Stimulated activated CD8-positive, alpha-beta memory T cell treated with anti-CD3 and anti-CD28 coated beads, Interleukin-12 subunit alpha, Interleukin-12 subunit beta, amount 100 ng/mL, for 24 hours (primary cell): ENCODE results near the gene SNRK.
"Not testable (repeated sequence)": the region's sequence is repeated elsewhere in the genome, so short reads cannot be mapped to it uniquely, and the experiment has no call there.

Source experiments
- DNase-seq: peaks from one replicate; pipeline ENCODE4 v3.0.0-alpha.2; 2020; ENCODE audit errors: extremely low read depth

SNRK gene

DNA sequence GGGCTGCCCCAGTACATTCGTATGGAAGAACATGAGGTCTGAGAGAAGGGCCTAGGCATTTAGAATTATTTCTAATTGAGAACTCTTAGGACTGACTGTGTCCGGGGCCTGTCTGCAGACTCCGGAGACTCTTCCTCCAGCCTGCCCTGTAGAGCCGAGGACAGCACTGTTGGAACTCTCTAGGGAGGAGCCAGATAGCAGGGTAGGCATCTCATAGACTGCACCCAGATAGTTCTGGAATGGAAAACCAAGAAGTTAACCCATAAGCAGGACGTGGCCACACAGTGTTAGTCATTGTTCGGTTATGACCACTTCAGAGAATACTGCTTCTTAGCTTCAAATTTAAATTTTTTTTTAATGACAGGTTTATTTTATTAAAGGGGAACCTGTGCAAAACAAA is 59.5 kb downstream of the SNRK start:
- DNase-seq = no peak

DNA sequence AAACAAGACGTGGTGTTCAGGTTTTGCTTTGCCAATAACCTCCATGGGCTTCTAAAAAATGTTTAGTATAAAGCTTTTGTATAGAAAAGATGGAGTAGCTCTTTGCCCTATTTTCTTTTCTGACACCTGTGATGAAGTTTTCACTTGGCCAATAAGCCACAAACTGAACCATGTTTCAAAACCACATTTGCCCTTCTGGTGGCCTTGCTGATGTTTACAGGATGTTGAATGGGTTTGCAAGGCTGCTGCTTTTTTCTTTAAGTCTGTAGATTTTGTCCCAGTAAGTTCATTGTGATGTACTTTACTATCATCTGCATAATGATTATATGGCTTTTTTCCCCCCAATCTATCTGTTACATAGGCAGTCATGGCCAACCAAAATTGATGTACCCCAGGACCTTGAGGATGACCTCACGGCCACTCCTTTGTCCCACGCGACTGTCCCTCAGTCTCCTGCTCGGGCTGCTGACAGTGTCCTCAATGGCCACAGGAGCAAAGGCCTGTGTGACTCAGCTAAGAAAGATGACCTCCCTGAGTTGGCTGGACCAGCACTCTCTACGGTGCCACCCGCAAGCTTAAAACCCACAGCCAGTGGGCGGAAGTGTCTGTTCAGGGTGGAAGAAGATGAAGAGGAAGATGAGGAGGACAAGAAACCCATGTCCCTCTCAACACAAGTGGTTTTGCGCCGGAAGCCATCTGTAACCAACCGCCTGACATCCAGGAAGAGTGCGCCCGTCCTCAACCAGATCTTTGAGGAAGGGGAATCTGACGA is 60.8 kb downstream of the SNRK start:
- DNase-seq = no peak

DNA sequence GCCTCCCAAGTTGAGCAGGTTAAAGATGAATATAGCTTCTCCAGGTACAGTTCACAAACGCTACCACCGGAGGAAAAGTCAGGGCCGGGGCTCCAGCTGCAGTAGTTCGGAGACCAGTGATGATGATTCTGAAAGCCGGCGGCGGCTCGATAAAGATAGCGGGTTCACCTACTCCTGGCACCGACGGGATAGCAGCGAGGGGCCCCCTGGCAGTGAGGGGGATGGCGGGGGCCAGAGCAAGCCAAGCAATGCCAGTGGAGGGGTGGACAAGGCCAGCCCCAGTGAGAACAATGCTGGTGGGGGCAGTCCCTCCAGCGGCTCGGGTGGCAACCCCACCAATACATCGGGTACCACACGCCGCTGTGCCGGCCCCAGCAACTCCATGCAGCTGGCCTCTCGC is 61.4 kb downstream of the SNRK start:
- no peak for DNase-seq

DNA sequence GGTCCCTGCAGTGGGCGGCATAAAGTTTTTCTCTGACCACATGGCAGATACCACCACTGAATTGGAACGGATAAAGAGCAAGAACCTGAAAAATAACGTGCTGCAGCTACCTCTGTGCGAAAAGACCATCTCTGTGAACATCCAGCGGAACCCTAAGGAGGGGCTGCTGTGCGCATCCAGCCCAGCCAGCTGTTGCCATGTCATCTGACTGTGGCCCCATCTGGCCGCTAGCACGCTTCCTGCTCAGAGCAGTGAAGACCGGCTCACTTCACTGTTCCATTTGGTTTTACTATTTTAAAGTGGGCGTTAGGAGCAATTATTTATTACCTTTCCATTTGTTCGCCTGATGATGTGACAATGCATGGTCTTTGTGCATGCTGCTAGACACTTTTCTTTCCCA is 62.0 kb downstream of the SNRK start:
- no peak for DNase-seq

DNA sequence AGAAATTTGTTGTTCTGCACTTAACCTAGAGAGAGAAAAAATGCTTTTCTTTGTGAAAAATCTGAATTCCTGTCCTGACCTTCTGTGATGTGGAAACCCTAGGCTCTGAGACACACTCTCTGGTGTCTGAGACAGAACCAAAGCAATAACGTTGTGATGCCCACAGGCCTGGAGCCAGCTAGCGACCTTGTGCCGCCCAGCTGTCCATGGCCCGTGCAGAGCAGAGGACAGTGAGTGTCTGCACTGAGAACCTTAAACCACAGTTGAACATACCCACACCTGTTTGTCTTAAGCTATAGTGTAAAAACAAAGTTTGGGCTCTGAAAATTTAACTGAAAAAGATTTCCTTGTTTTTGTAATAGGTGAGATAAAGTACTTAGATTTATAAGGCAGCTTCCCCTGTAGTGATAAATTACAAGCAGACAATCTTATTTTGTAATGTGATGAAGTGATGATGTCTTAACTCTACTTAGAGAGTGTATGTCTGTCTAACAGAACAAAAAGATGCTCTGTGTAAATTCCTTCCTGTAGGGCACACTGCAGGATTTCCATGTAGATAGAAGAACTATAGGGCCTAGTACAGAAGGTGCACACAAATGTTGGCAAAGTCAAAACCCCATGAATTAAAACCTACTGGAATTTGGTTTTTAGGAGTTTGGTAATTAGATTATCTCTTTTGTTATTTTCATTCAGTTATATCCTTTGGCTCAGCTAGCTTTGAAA is 62.7 kb downstream of the SNRK start:
- no peak for DNase-seq

DNA sequence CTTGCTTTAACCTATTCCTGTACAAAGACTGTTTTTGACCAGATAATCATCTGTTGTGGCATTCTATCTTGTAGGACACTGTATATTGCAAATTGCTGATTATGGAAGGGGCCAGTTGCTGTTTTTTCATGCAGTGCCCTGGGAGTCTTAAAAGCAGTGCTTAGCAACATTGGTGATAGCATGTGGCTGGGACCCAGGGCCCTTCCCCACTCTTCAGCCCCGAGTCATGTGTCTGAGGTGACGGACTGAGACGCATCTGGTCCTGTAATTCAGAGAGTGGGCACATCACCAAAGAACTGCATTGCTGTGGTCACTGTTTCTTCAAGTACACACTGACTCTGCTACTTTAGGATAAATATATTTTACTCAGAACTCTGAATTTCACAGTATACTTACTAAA is 63.4 kb downstream of the SNRK start:
- DNase-seq = no peak

DNA sequence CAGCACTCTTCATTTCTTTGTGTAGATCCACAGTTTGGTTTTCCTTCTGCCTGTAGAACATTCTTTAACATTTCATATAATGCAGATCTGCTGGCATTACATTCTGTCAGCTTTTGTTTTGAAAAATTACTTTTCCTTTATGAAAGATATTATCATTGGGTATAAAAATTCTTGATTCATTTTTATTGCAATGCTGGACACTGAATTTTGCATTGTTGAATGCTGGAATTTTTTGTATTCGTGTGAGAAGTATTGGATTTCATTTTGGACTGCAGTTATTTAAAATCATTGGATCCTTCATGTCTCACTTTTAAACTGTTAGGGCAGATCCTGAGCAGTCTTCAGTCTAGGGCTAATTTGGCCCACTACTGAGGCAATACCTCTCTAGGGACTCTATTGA is 67.1 kb downstream of the SNRK start:
- no peak for DNase-seq

DNA sequence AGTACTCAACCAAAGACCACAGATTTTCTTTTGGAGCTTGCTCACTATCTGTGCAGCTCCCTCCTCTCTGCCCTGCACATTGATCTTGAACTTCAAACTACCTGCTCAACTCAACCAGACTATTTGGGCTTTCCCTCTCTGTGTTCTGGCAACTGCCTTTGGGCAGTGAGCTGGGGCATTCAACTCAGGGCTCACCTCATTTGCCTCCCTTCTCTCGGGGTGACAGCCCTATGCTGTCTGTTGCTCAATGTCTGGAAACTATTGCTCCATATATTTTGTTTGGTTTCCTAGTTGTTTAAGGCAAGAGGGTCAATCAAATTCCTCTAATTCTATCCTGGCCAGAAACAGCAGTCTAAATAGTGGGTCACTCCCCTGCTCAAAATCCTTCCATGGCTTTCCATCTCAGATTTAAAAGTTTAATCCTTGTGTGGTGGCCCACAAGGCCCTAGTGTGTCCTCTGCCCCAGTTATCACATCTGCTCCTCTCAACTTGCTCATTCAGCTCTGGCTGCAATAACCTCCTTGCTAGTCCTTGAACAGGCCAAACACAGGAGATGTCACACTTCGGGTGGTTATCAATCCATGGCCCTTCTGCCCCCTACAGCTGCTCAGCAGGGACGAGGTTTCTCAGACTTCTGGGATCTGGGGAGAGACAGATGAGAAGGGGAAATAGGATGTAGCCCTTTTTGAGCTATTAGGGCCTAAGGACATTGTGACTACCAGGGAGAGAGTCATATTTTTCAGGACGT is 67.8 kb downstream of the SNRK start:
- no peak for DNase-seq

DNA sequence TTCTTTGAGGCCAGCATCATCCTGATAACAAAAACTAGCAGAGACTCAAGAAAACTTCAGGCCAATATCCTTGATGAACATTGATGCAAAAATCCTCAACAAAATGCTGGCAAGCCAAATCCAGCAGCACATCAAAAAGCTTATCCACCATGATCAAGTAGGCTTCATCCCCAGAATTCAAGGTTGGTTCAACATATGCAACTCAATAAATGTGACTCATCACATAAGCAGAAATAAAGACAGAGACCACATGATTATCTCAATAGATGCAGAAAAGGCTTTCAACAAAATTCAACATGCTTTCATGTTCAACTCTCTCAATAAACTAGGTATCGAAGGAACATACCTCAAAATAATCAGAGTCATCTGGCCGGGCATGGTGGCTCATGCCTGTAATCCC is 69.7 kb downstream of the SNRK start:
- DNase-seq = not testable (repeated sequence)

DNA sequence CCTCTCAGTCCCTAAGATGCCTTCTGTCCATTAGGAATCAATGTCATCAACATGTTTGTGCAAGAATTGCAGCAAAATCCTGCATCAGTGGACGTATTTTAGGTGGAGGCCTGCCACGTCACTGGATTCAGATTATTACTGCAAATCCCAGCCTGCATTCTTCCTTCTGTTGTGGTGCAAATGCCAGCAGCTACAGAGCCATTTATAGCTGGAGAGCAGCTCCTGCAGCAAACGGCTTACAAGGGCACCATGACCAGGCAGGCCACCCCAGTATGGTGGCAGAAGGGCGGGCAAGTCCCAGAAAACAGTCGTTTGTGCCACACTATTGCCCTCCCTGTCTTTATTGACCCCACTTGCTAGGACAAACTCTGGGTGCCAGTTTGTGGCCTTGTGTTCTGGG is 74.7 kb downstream of the SNRK start:
- DNase-seq = no peak

DNA sequence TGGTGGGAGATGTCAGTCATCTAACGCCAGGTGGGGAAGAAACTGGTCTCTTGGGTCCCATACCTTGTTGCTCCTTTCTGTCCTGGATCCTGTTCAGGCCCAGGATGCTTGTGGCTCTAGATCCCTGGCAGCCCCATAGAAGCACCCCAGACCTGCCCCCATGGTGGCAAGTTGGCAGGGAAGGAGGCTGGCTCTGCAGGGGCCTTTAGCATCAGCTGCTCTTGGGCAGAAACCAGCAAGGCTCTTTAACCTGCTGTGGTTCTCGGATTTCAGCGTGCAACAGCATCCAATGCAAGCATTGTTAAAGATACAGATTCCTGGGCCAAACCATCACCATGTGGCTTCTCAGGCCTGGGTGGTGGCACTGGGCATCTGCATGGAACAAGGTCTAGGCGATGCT is 75.8 kb downstream of the SNRK start:
- DNase-seq = no peak

DNA sequence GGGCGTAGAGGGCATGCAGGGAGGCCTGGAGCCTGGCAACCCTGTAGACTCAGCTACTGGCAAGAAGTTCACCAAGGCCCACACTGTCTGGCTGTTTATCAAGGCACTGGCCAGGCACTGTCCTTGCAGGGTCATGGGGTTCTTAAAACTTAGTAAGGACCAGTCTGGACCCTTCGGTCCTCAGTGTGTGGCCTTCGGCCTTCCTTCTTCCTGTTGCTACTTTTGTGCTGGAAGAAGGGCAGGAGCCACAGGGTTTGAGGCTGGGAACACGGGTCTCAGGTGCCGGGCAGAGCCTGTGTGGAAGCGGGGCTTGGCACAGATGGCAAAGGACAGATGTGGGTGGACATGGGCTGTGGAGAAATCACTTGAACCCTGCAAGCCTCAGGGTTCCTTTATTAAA is 76.6 kb downstream of the SNRK start:
- no peak for DNase-seq

DNA sequence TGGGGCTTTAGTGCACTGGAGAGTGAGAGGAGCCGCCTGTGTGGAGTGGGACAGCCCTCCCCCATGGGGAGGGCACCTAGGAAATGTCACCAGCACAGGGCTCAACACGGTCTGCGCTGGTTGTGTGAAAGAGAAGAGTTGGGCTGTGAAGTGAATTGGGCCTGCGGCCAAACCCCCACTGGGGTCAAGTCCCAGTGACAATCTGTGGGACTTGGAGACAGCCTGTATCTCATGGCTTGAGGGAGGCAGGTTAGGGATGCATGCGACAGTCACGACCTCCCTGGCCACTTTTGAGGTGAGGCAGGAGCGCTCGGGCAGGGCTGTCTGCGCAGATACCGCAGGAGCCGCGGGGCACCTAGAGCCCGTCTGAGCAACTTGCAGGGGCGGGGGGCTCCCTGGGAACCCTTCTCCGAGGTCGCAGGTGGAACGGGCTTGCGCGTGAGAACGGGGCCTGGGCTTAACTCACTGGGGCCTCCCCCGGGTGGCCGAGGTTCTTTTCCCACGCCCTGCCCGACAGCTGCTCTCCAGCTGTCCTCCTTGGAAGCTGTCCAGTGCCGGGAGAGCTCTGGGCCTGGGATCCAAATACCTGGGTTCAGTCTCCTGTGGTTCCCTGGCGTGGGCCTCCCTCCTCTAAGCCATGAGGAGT is 77.4 kb downstream of the SNRK start:
- no peak for DNase-seq

DNA sequence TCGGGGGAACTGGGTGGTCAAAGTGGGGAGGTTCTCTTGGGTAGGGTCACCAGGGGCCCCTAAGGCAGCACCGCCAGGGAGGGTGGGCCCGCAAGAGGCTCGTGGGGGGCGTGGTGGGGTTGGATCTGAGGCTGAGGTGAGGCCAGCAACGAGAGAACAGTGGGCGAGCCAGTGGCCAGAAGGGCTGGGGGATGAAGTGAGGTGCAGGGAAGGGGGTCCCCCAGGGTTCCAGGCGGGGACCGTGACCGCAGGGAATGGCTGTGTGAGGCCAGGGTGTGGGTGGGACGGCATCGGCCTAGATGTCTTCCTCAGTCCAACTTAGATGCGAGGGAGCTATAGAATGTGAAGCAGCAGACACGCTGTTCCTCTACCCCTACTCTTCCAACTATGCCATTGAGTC is 78.2 kb downstream of the SNRK start:
- no peak for DNase-seq

DNA sequence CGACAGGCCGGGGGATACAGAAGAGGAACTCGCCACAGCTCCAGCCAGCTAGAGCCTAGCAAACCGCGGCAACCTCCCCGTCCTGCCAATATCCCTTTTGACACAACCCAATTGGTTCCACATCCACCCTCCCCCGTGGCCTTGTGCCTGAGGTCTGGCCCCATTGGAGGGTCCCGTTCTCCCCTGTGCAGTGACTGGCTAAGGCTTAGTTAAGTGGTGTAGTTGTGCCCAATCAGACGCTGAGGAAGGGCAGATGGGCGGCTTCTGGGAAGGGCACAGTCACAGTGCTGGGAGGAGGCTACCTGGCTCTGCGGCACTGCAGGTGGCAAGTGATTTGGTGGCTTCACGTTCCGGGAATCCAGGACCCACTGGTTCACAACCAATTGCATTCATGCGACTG is 78.6 kb downstream of the SNRK start:
- no peak for DNase-seq

DNA sequence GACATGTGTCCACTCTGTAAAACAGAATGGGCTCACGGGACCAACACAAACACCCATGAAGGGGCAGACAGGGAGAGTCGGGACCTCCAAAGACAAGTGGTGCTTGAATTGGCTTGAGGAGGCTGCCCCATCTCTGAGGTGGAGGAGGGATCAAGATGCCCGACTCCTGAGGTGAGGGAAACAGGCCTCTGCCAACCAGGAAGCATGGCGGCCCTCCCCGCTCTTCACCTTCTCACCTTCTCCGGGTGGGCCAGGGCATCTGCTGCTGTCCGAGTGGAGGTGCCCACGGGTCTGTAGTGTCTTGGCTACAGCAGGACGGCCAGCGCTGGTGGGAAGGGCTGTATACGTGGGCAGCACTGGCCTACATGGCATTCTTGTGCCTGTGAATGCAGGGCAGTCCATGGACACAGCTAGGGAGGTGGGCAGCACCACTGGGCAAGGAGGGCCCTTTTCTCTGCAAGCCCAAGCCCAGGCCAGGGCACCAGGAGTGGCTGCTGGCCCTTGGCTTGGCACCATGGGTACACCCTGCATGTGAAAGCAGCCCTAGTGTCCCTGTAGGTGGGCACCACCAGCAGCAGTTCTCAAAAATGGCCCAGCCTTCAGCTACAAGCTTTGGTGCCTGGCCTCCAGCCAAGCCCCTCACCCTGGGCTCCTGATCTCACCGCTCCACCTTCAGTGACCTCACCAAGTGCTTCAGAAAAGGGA is 79.4 kb downstream of the SNRK start:
- no peak for DNase-seq

DNA sequence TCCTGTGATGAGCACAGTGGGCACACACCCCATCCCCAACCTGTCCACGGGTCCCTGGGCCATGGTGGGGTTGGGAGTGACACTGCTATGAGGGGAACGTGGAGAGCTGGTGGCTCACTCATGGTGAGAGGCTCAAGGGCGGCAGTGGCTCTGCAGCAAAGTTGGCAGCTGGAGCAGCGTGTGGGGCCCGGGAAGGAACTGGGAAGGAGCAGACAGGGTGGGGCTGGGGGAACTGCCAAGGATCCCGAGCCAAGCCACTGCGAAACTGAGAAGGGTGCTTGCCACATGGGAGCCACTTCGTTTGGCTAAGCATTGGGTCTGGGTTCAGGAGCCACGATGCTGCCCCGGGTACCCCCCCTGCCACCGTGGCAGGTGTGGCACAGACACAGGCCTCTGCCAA is 80.1 kb downstream of the SNRK start:
- no peak for DNase-seq

DNA sequence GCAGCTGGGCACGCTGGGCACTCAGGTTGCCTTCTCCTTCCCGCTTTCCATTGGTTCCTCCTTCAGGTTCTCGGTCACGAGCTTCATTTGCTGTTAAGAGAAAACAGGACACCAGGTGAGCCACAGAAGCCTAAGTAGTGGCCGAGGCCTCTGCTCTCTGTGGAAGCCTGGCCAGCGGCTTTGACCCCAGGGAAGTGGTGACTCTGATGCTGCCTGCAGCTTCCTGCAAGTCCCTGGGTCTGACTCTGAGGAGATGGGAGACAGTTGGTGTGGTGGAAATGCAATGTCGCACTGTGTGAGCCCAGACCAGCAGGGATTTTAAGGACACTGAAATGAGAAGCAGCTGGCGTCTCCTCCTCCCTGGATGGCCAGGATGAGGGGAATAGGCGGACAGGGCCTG is 80.5 kb downstream of the SNRK start:
- DNase-seq = no peak

DNA sequence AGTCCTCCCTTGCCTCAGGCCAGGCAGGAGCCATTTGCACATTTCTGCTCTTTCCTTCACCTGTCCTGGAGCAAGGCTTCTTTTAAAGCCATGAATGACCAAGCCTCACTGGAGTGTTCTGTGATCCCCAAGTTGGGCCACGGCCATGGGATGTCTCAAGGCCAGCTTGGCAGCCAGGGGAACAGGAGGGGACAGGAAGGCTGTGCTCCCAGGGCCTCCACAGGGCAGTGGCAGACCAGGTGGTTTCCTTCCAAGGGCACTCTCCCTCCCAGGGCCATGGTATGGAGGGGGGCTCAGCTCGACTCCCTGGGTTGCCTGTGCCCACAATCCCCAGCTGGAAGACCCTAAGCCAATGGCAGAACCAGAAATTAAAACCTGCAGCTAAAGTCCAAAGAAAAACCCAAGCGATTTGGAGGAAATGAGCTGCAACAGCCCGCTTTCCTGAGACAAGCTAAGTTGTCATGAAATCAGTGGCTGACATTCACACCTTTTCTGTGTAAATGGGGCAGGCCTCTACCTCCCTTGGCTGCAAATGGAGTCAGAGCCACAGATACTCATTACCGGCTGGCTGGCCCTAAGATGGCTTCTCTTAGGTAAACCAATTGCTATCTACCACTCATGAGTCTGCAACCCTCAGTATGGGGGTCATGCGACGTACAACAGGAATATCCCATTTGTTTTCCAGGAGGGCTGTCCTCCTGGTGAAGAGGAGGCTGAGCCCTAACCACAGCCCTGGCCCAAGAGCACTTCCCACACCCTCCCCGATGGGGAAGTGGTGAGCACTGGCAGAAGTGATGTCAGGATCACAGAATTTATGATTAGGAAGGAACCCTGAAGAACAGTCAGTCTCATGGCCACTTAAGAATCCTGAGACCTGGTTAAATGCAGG is 83.3 kb downstream of the SNRK start:
- DNase-seq = no peak

DNA sequence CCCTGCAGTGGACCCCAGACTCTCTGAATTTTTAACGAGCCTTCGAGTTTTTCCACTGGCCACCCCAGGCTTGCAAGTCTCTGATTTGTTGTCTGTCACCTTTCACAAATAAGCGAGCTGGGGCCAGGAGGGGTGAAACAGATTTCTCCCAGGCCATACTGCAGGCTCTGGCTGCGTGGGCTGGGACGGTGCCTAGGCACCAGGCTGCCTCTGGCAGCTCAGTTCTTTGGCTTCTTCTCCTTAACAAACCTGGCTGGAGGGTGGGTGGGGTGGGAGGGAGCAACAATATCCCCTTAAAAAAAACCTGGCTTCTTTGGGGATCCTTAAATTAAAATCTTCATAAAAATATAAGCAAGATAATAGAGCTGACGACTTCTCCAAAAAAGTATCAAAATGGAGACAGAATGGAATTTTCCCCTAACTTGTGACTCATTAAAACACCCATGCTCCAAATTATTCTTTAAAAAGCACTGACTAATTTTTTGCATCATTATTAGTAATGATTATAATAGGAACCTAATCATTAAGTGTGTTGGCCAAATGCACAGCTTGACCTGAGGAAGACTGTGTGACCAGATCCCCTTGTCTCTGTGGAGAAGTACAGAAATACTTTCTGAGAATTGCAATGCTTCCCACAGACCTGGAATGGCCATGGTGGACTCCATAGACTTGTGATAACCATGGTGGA is 84.1 kb downstream of the SNRK start:
- DNase-seq = no peak
